Measurements from ENCODE around the gene VASH2. TPM values are rescaled to one million over a fixed set of nuclear protein-coding genes. Genes with fewer than 3 reads are reported as not detected.

Gene VASH2
- total RNA-seq, 2 experiments from 2014 or later: 0.23 to 0.44 TPM

DNA sequence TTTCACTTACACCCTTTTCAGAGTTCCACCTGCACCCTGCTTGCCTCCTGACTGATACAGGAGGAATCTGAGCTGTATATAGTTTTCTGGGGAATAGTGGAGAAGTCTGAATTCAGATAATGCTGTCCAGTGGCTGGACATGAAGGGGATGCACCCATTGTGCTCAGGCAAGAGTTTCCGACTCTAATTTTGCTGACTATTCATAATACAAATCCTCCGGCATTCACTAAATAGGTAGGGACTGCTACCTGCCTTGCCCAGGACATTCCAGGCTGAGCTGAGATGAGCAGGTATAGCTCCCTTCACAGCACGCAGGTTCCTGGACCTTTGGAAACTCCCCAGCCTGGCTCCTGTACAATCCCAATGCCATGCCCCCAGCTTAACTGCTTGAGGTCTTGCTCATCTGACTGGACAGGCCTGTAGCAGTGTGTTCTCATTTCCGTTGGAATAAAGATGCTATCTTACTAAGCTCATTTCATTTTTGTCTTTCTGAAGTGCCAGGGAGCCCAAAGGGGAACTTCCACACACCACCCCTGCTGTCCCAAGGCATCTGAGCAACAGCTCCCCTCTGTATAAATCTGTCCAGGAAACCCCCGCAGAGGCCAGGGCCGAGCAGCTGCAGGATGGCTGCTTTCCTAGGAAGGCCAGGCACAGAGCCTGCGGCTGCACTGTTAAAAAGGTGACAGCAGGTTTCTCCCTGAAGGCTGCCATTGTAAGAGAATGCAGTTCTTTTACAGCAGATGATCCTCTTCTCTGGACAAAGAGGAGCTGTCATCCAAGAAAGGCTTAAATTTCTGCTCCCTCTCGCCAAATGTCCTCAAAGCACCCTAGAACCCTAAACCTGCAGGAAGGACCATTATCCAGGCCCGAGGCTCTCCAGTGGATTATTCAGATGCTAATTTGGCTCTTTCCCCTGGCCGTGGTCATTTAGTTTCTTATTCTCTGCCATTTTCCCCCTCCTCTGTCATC is 21.7 kb upstream of the VASH2 start:
- ChIA-PET POLR2A (interaction anchor here (0.6 kb wide), 1 partner anchor 57 kb away, joined by 3 read pairs; no protein-coding TSS in a partner anchor), CTCF (no interaction called here)

DNA sequence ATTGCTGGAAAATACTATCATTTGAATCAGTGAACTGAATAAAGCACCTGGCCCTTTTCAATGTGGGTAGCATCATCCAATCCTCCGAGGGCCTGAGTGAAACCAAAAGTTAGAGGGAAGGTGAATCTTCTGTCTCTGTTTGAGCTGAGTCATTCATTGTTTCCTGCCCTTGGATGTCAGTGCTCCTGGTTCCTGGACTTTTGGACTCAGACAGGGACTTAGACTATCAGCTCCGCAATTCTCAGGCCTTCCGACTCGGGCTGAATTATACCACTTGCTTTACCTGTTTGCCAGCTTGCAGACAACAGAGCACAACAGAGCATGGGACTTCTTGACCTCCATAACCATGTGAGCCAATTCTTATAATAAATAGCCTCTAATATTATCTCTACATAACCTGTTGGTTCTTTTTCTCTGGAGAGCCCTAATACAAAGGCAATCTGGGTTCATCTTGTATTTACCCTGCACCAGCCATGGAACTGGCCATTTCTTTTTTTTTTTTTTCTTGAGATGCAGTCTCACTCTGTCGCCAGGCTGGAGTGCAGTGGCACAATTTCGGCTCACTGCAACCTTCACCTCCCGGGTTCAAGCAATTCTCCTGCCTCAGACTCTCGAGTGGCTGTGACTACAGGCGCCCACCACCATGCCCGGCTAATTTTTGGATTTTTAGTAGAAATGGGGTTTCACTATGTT is 19.2 kb upstream of the VASH2 start:
- POLR2A ChIA-PET: interaction anchor here (0.7 kb wide), 1 partner anchor 895 kb away, joined by 5 read pairs; the partner anchor contains the start of gene DTL
- CTCF ChIA-PET: no interaction called here

GRCh38 chr1:212933815-212934471 is 16.4 kb upstream of the VASH2 start:
- POLR2A ChIA-PET: interaction anchor here (0.7 kb wide), 1 partner anchor 834 kb away, joined by 3 read pairs; no protein-coding TSS in a partner anchor

GRCh38 chr1:212935387-212935981 is 14.9 kb upstream of the VASH2 start:
- POLR2A ChIA-PET: no interaction called here
- CTCF ChIA-PET: no interaction called here

More at GRCh38 chr1:212933815-212934471, 16.4 kb upstream of the VASH2 start:
- CTCF ChIA-PET: no interaction called here

DNA sequence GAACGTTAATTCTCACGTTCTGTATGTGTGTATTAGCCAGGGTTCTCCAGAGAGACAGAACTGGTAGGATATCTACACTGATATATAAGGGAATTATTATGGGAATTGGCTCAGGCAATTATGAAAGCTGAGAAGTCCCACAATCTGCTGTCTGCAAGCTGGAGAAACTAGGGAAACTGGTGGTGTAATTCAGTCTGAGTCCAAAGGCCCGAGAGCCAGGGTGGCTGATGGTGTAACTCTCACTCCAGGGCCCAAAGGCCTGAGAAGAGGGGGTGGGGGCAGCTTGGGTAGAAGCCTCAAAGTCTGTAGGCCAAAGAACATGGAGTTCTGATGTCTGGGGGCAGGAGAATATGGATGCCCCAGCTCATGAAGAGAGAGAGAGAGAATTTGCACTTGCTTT is 13.3 kb upstream of the VASH2 start:
- CTCF ChIA-PET: no interaction called here
- POLR2A ChIA-PET: no interaction called here

DNA sequence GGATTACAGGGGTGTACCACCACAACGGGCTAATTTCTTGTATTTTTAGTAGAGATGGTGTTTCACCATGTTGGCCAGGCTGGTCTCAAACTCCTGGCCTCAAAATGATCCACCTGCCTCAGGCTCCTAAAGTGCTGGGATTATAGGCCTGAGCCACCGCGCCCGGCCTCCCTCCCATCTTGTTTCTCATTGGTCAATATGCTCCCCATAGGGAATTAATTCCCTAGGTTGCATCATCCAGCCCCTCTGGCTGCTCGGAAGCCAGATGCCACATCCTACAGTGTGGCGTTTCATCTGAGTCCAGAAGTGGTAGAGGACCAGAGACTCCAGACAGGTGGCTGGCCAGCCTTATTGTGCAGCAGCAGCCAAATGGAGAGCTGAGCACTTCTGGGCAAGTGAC is 11.5 kb upstream of the VASH2 start:
- CTCF ChIA-PET: no interaction called here
- POLR2A ChIA-PET: no interaction called here

DNA sequence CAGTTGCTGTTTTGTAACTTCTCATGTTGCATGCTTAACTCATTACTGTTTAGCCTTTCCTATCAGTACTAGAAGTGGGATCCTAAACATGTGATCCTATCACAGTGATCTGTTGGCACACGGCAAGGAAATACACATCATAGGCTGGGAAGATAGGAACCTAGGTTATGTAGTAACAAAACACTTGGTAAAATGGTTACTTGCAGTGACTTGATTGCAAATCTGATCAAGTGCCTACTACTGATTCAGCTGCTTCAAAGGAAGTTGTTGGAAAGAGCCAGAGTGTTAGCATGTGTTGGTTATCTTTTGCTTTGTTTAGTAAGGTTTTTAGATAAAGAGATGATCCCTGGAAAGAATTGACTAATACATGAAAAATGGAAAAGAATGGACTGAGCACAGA is 8.9 kb upstream of the VASH2 start:
- ChIA-PET CTCF (no interaction called here), POLR2A (interaction anchor here (0.7 kb wide), 1 partner anchor 409 kb away, joined by 3 read pairs; no protein-coding TSS in a partner anchor)

GRCh38 chr1:212942679-212943392 is 7.5 kb upstream of the VASH2 start:
- CTCF ChIA-PET: no interaction called here
- POLR2A ChIA-PET: no interaction called here

DNA sequence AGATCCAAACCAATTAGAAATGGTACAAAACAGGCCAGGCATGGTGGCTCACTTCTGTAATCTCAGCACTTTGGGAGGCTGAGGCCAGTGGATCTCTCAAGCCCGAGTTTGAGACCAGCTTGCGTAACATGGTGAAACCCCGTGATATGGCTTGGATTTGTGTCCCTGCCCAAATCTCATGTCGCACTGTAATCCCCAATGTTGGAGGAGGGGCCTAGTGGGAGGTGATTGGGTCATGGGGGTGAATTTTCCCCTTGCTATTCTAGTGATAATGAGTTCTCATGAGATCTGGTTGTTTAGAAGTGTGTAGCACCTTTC is 7.0 kb upstream of the VASH2 start:
- POLR2A ChIA-PET: no interaction called here

GRCh38 chr1:212944229-212944901 is 6.0 kb upstream of the VASH2 start:
- ChIA-PET CTCF (no interaction called here), POLR2A (no interaction called here)

More for the DNA sequence above, 7.0 kb upstream of the VASH2 start:
- CTCF ChIA-PET: no interaction called here

- POLR2A ChIA-PET: no interaction called here
- CTCF ChIA-PET: no interaction called here
Observed at GRCh38 chr1:212945056-212945455, 5.3 kb upstream of the VASH2 start.

GRCh38 chr1:212945463-212946160 is 4.7 kb upstream of the VASH2 start:
- CTCF ChIA-PET: no interaction called here
- POLR2A ChIA-PET: no interaction called here

- ChIA-PET POLR2A (no interaction called here), CTCF (no interaction called here)
Observed at GRCh38 chr1:212946872-212947271, 3.5 kb upstream of the VASH2 start.

GRCh38 chr1:212949771-212950170 is 570 bp upstream of the VASH2 start:
- POLR2A ChIA-PET: no interaction called here
- CTCF ChIA-PET: interaction anchor here (0.6 kb wide), 1 partner anchor 809 kb away, joined by 3 read pairs; no protein-coding TSS in a partner anchor

DNA sequence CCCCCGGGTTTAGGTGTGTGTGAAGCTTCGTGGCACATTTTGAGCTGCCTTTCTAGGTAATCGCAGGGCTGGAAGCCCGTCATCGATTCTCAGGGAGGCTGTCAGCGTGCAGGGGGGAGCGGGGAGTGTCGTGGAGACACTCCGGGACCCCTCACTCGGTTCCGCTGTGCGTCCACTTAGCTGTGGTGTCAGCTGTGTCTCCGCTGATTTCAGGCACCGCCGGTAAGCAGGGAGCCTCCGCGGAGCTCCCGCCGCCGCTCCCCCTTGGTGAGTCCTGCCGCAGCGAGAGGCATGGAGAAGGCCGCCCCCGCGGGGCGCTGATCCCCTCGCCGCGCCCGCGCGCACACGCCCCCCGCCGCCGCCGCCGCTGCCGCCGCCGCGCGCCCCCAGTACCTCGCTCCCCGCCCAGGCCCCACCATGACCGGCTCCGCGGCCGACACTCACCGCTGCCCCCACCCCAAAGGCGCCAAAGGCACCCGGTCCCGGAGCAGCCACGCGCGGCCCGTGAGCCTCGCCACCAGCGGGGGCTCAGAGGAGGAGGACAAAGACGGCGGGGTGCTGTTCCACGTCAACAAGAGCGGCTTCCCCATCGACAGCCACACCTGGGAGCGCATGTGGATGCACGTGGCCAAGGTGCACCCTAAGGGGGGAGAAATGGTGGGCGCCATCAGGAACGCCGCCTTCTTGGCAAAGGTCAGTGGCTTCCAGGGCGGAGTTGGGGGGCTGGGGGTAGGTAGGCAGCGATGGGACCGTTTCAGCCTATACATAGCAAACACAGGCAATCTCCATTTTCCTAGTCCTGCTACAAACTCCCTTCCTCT is 995 bp downstream of the VASH2 start:
- ChIA-PET POLR2A (no interaction called here), CTCF (interaction anchor here (1.2 kb wide), 1 partner anchor 732 kb away, joined by 3 read pairs; no protein-coding TSS in a partner anchor)

GRCh38 chr1:212951947-212952640 is 1.8 kb downstream of the VASH2 start:
- CTCF ChIA-PET: interaction anchor here (0.5 kb wide), 1 partner anchor 359 kb away, joined by 4 read pairs; no protein-coding TSS in a partner anchor
- POLR2A ChIA-PET: no interaction called here

DNA sequence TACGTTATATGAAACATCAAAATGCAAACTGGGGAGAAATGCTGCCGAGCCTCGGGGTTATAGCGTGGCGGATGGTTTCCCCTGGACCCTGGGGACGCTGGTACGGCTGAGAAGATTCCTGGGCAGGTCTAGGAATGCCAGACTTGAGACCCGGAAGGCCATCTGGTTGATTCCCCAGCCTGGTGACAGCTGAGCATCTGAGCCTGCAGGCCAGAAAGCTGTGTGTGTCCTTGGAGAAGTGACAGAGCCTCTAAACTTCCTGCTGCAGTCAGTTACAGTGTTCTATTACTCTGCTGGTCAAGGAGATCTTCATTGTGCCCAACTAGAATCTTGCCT is 2.3 kb downstream of the VASH2 start:
- POLR2A ChIA-PET: no interaction called here
- CTCF ChIA-PET: interaction anchor here (0.5 kb wide), 1 partner anchor 359 kb away, joined by 4 read pairs; no protein-coding TSS in a partner anchor
